HG03354 (cell line): ENCODE measurements around the gene C6orf141.
"Not testable (repeated sequence)": the region's sequence is repeated elsewhere in the genome, so short reads cannot be mapped to it uniquely, and the experiment has no call there.

Experiments used
- ATAC-seq: cut with Tn5 transposase; IDR thresholded peaks from one replicate; pipeline ENCODE4 v1.9.1; 2021; ENCODE audit warnings: mild to moderate bottlenecking; ENCODE audit not compliant: unreplicated experiment, poor library complexity, severe bottlenecking

The C6orf141 gene

GRCh38 chr6:49563006-49563886 is 12.8 kb downstream of the C6orf141 start:
- no peak for ATAC-seq

DNA sequence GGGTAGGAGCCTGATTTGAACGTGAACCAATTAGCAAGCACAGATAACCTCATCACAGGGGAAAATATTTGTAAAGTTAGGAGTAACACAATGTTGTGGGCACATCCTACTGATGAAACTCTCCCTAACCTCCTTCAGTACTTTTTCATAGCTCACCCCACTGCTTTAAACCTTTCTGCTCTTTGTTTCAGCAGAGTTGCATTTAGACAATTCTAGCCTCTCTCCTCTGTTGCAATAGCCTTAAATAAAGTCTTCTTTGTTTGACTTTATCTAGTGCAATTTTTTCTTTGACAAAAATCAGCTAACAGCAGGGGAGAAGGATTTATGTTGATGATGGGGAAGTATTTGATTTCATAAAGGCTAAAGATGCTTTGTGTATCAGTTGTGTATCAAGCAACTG is 14.1 kb downstream of the C6orf141 start:
- no peak for ATAC-seq

- ATAC-seq, result no peak
Observed at GRCh38 chr6:49565261-49565660, 14.8 kb downstream of the C6orf141 start.

GRCh38 chr6:49565855-49566254 is 15.4 kb downstream of the C6orf141 start:
- ATAC-seq, result no peak

- ATAC-seq, result no peak
Observed at GRCh38 chr6:49570474-49571079, 20.1 kb downstream of the C6orf141 start.

GRCh38 chr6:49576618-49577017 is 26.1 kb downstream of the C6orf141 start:
- no peak for ATAC-seq

DNA sequence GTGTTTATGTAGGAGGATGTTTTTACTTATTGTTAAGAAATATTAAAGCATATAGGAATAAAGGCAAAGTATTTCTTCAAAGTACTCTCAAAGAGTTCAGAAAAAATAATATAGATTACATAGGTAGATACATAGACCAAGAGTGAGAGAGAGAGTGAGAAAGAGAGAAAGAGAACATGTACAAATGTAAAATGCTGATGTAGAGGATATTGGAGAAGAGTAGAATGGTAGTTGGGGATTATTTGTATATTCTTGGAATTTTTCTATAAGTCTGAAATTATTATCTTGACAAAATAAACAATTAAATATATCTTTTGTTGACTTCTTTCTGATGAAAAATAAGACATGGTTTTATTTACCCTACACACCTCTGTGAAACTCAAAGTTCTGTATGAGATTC is 29.2 kb downstream of the C6orf141 start:
- no peak for ATAC-seq

DNA sequence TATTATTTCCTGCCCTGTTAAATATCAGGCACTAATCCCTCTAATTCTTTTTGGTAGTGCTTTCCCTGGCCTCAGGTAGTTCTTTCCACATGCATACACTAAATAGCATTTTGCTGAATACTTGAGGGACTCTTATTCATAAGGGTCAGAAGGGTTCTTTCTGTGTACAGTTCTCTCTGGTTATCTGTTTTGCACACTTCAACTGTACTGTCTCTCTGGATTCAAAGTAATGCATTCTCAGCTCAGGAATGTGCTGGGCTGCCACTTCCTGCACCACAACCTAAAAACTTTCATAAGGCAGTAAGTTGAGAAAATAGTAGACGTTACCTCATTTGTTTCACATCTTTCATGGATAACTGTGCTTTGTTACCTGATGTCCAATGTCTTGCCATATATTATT is 32.1 kb downstream of the C6orf141 start:
- ATAC-seq, result no peak

- ATAC-seq, result not testable (repeated sequence)
Observed at GRCh38 chr6:49587262-49587661, 36.8 kb downstream of the C6orf141 start.
